ENCODE data around the gene NAV1.

Gene NAV1

GRCh38 chr1:201551877-201552731, 13.2 kb downstream of the NAV1 start:
- no peak for TF ChIP-seq POLR2AphosphoS5 (IDR thresholded peaks at IDR 0.05; ENCODE audit: low read depth, low read length)
- TF ChIP-seq REST (IDR thresholded peaks at IDR 0.05; ENCODE audit: insufficient read depth in 1 of 2, low read depth in 2 of 2, low read length in 2 of 2) = no peak
- no peak for TF ChIP-seq FOXP2 (optimal IDR thresholded peaks at IDR 0.05; ENCODE audit: borderline replicate concordance, extremely low read depth, extremely low read length, insufficient read depth)
- TF ChIP-seq SIN3A (IDR thresholded peaks at IDR 0.05; ENCODE audit: borderline replicate concordance, insufficient read depth, low read length) = no peak
- TF ChIP-seq TAF1 (IDR thresholded peaks at IDR 0.05; ENCODE audit: borderline replicate concordance, insufficient read depth, low read length) = no peak

GRCh38 chr1:201552941-201553351, 14.0 kb downstream of the NAV1 start:
- no peak for TF ChIP-seq FOXP2 (optimal IDR thresholded peaks at IDR 0.05; ENCODE audit: borderline replicate concordance, extremely low read depth, extremely low read length, insufficient read depth)
- no peak for TF ChIP-seq SIN3A (IDR thresholded peaks at IDR 0.05; ENCODE audit: borderline replicate concordance, insufficient read depth, low read length)
- no peak for TF ChIP-seq POLR2AphosphoS5 (IDR thresholded peaks at IDR 0.05; ENCODE audit: low read depth, low read length)

- TF ChIP-seq FOXP2 (optimal IDR thresholded peaks at IDR 0.05; ENCODE audit: borderline replicate concordance, extremely low read depth, extremely low read length, insufficient read depth) (no peak), POLR2AphosphoS5 (IDR thresholded peaks at IDR 0.05; ENCODE audit: low read depth, low read length) (no peak), REST (IDR thresholded peaks at IDR 0.05; ENCODE audit: insufficient read depth in 1 of 2, low read depth in 2 of 2, low read length in 2 of 2) (no peak), SIN3A (IDR thresholded peaks at IDR 0.05; ENCODE audit: borderline replicate concordance, insufficient read depth, low read length) (no peak), TAF1 (IDR thresholded peaks at IDR 0.05; ENCODE audit: borderline replicate concordance, insufficient read depth, low read length) (no peak)
Observed at GRCh38 chr1:201553496-201554189, 14.7 kb downstream of the NAV1 start.

GRCh38 chr1:201554190-201554600, 15.3 kb downstream of the NAV1 start:
- TF ChIP-seq POLR2AphosphoS5 (IDR thresholded peaks at IDR 0.05; ENCODE audit: low read depth, low read length) (no peak), FOXP2 (optimal IDR thresholded peaks at IDR 0.05; ENCODE audit: borderline replicate concordance, extremely low read depth, extremely low read length, insufficient read depth) (no peak), SIN3A (IDR thresholded peaks at IDR 0.05; ENCODE audit: borderline replicate concordance, insufficient read depth, low read length) (no peak), TAF1 (IDR thresholded peaks at IDR 0.05; ENCODE audit: borderline replicate concordance, insufficient read depth, low read length) (no peak), REST (IDR thresholded peaks at IDR 0.05; ENCODE audit: insufficient read depth in 1 of 2, low read depth in 2 of 2, low read length in 2 of 2) (no peak)

GRCh38 chr1:201554789-201555592, 16.1 kb downstream of the NAV1 start:
- no peak for TF ChIP-seq TAF1 (IDR thresholded peaks at IDR 0.05; ENCODE audit: borderline replicate concordance, insufficient read depth, low read length)
- TF ChIP-seq SIN3A (IDR thresholded peaks at IDR 0.05; ENCODE audit: borderline replicate concordance, insufficient read depth, low read length) = no peak
- TF ChIP-seq REST (IDR thresholded peaks at IDR 0.05; ENCODE audit: insufficient read depth in 1 of 2, low read depth in 2 of 2, low read length in 2 of 2) = no peak
- no peak for TF ChIP-seq POLR2AphosphoS5 (IDR thresholded peaks at IDR 0.05; ENCODE audit: low read depth, low read length)
- TF ChIP-seq FOXP2 (optimal IDR thresholded peaks at IDR 0.05; ENCODE audit: borderline replicate concordance, extremely low read depth, extremely low read length, insufficient read depth) = no peak
